Large intestine (tissue), 3 donors: ENCODE data around the gene PHLDA3. TPM values are rescaled to one million over a fixed set of nuclear protein-coding genes. Genes with fewer than 3 reads are reported as not detected.
A peak's percentile ranks its signal among the peaks of the same experiment; 100 is the strongest.
"Not testable (repeated sequence)": the region's sequence is repeated elsewhere in the genome, so short reads cannot be mapped to it uniquely, and the experiment has no call there.

Experiments used
- DNase-seq, 2 donors: peaks; one replicate each; pipeline versions ENCODE4 v3.0.0 to v3.0.0-alpha.2; 2013
- H3K27ac ChIP-seq: one replicate; pipeline ENCODE4 v1.5.1; 2013; ENCODE audit warnings: low read length
- H3K27me3 ChIP-seq: 2 replicates; pipeline ENCODE4 v1.6.1; 2013; ENCODE audit warnings: low read length; ENCODE audit not compliant: control insufficient read depth, insufficient read depth
- H3K36me3 ChIP-seq: 2 replicates; pipeline ENCODE4 v1.6.1; 2013; ENCODE audit warnings: low read length; ENCODE audit not compliant: control insufficient read depth, insufficient read depth
- H3K4me1 ChIP-seq: one replicate; pipeline ENCODE4 v1.6.1; 2013; ENCODE audit warnings: low read length; ENCODE audit not compliant: control insufficient read depth, insufficient read depth
- H3K4me3 ChIP-seq: one replicate; pipeline ENCODE4 v1.5.1; 2013; ENCODE audit warnings: low read length
- H3K9me3 ChIP-seq: one replicate; pipeline ENCODE4 v1.6.1; 2013; ENCODE audit warnings: mild to moderate bottlenecking, low read depth, low read length, moderate library complexity; ENCODE audit not compliant: control insufficient read depth
- WGBS: methylation state at CpG from one replicate; pipeline ENCODE4 v1.1.5; 2013; ENCODE audit warnings: low lambda C conversion rate; ENCODE audit not compliant: insufficient coverage; 5-methylcytosine and 5-hydroxymethylcytosine counted together
- polyA plus RNA-seq: library from polyadenylated mRNA; unstranded; fragments of 120-200 nt; gene quantifications from one replicate; pipeline ENCODE4 v1.2.1, GENCODE V29; 2013

The PHLDA3 gene
- polyA plus RNA-seq, 1 donor, result 9.0 TPM

DNA sequence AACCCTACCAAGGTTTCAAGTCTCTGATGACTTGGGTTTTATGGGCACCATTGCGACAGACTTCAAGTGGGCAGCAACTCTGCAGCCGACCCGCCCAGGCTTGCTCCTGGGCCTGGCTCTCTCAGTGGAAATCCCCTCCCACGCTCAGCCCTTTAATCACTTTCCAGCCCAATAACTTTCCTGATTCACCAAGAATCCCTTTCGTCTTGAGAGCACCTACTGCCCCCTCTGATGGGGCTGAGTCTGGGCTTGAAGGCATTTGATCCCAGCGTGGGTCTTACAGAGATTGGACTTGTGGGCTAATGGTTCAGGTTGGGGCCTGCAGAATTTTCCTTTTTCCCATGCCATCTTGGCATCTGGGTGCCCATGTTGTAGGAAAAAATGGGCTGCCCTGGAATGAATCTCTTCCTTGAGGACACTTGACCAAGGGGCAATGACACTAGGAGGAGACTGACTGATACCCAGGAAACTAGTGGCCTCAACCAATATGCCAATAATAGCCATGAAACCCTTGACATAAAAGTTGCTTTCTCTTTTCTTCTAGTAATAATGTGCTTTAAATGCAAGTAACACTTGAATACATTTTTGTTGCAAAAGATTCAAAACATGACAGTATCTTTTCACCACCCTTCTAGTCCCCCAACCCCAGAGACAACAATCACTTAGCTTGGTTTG, 7.8 kb upstream of the PHLDA3 start:
- WGBS, result no CpG with 5 or more reads among the region's 6 CpGs
- no peaks in the 10 kb centered on the region for H3K9me3 ChIP-seq
- H3K36me3 ChIP-seq, result no peaks in the 10 kb centered on the region
- no peak overlapping the region for H3K27ac ChIP-seq
- DNase-seq, result peak in 1 of 2 donors; percentile 50
- H3K27me3 ChIP-seq, result peaks cover 11% of the 10 kb centered on the region
- no peak overlapping the region for H3K4me3 ChIP-seq
- peaks cover 29% of the 10 kb centered on the region for H3K4me1 ChIP-seq

DNA sequence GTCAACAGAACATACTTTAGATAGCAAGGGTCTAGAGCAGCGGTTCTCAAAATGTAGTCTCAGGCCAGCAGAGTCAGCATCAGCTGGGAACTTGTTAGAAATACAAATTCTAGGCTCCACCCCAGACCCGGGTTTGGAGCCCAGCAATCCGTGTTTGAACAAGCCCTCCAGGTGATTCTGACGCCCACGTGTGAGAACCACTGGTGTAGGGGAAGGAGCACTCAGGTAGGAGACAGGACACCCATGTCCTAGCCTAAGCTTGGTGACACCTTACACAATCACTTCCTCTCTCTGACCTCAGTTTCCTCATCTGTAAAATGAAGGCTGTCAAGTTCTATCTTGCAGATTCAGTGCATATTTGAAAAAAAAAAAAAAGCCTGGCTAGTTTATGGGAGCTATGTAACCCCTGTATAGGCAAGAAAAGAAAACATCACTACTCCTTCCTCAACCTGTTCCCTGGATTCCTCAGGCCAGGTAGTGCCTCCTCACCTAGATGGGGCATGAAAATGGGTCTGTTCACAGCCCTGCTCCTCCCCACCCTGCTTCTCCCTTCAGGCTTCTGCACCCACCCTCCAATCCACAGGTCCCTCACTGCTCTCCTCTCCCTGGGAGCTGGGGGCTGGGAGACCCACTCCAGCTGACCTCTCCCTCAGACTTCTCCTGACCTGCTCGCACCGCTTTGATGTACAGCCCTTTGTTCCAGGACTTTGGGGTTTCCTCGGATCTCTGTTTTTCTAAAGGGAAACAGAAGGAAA, 7.1 kb upstream of the PHLDA3 start:
- H3K36me3 ChIP-seq, result no peaks in the 10 kb centered on the region
- no peak for DNase-seq
- H3K4me3 ChIP-seq, result no peak overlapping the region
- H3K9me3 ChIP-seq, result no peaks in the 10 kb centered on the region
- WGBS, result no CpG with 5 or more reads among the region's 8 CpGs
- H3K4me1 ChIP-seq, result peaks cover 22% of the 10 kb centered on the region
- peaks cover 4% of the 10 kb centered on the region for H3K27me3 ChIP-seq
- H3K27ac ChIP-seq, result no peak overlapping the region

DNA sequence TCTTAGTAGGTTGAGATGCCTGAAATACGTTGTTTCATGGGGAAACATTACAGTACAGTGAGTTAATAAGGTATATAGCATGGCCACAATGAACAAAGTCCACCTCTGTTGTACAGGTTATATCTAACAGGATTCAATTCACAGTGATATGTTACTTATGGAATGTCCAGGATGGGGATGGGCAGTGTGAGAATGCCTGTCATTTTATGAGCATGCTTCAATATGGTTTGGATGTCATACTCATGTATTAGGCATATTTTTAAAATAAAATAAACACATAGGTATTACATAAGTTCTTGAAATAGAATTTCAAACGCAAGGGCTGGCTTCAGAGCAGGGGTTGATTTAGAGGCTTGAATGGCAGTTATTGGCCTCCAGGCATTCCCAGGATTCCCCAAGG, 6.1 kb upstream of the PHLDA3 start:
- H3K27ac ChIP-seq, result peak overlapping the region; percentile 48

DNA sequence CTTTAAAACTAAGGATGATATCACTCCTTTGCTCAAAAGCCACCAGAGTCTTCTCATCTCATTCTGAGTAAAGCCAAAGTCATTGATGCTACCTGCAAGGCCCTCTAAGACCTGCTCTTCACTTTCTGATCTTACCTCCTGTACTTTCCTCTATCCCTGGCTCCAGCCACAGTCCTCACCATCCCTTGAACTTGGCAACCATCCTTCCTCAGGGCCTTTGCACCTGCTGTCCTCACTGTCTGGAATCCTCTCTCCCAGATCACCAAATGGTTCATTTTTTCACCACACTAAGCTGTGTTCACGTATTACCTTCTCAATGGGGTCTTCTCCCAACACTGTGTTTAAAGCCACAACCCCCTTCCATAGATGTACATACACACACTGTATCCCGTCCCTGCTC, 4.3 kb upstream of the PHLDA3 start:
- no peak overlapping the region for H3K27ac ChIP-seq
- no peaks in the 10 kb centered on the region for H3K36me3 ChIP-seq
- H3K4me1 ChIP-seq, result peaks cover 17% of the 10 kb centered on the region
- H3K4me3 ChIP-seq, result no peak overlapping the region
- no peak for DNase-seq
- no peaks in the 10 kb centered on the region for H3K9me3 ChIP-seq
- peaks cover 16% of the 10 kb centered on the region for H3K27me3 ChIP-seq
- WGBS, result 90% methylated on average over 2 of the region's 2 CpGs

More for the DNA sequence above, 6.1 kb upstream of the PHLDA3 start:
- peak; percentile 75 to 83 for DNase-seq
- H3K4me3 ChIP-seq, result no peak overlapping the region
- WGBS, result no CpG with 5 or more reads among the region's 2 CpGs
- H3K36me3 ChIP-seq, result no peaks in the 10 kb centered on the region
- no peaks in the 10 kb centered on the region for H3K9me3 ChIP-seq
- H3K4me1 ChIP-seq, result peaks cover 14% of the 10 kb centered on the region
- peaks cover 5% of the 10 kb centered on the region for H3K27me3 ChIP-seq

DNA sequence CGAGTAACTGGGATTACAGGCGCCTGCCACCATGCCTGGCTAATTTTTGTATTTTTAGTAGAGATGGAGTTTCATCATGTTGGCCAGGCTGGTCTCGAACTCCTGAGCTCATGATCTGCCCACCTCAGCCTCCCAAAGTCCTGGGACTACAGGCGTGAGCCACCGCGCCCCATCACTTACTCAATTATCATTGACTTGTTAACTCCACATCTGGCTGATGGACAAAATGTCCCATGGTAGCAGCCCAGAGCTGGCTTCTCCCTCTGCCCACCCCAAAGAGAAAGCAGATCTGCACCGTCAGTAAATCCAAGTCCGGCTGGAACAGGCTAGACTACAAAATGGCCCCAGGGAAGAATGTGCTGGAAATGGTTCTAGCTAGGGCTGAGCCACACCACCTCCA, 3.3 kb upstream of the PHLDA3 start:
- no CpG with 5 or more reads among the region's 8 CpGs for WGBS
- not testable (repeated sequence) for H3K36me3 ChIP-seq, H3K4me3 ChIP-seq, H3K9me3 ChIP-seq, DNase-seq, H3K27ac ChIP-seq
- peaks cover 24% of the 10 kb centered on the region for H3K4me1 ChIP-seq
- peaks cover 23% of the 10 kb centered on the region for H3K27me3 ChIP-seq

DNA sequence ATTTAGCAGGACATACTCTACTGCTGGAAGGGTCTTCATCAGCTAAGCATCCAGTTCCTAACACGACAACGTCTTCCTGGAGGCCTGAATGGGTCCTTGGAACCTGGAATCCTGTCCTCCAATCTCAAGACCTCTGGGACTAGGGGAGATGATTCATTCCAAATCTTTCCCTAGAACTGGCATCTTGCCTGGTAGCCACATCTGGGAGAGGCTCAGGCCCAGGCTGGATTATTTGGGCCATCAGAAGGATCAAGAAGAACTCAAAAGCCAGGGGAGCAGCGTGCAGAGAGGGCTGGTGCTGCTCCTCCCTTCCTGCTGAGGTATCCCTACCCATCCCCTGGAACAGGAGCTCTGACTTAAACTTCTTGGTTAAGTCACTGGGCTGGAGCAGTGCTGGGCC, 2.8 kb upstream of the PHLDA3 start:
- Histone ChIP-seq H3K27ac (no peak overlapping the region), H3K36me3 (no peaks in the 10 kb centered on the region), H3K27me3 (peaks cover 23% of the 10 kb centered on the region), H3K4me3 (no peak overlapping the region), H3K9me3 (no peaks in the 10 kb centered on the region), H3K4me1 (peaks cover 24% of the 10 kb centered on the region)
- WGBS, result no CpG with 5 or more reads among the region's 3 CpGs
- DNase-seq, result no peak

DNA sequence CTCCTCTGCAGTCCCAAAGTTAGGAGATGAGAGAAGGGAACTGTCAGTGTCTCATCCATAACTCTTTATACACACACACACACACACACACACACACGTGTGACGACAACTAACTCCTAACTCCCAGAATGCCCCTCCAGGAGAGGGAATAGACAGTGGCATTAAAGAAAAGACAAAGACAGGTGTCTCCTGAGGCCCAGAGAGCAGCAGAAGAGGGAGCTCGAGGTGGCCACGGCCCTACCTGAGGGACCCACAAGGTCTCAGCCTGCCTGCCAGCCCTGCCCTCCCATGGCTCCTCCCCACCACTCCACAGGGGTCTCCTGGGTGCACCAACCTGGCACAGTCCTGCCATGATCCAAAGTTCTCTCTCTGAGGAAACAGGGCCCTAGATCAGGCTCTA, 1.6 kb upstream of the PHLDA3 start:
- no CpG with 5 or more reads among the region's 4 CpGs for WGBS

DNA sequence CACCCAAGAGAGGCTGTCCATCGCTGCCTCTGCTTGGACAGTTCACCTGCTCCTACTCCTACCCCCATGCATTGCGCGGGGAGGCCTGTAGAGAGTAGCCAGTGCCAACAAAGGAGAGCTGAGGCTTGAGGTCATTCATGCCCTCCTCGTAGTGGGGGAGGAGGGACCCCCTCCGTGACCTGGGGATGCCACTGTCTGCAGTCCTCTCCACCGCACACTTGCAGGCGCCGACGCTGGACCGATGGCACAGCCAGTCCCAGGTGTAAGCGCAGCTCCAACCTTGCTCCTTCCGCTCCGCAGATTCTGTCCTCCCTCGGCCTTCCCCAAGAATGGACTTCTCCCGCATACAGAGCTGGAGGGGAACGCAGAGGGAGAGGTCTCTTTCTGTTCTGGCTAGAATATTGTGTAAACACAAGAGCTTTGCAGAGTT, 672 bp upstream of the PHLDA3 start:
- WGBS, result no CpG with 5 or more reads among the region's 16 CpGs
- peaks cover 12% of the 10 kb centered on the region for H3K4me1 ChIP-seq

More for the DNA sequence above, 1.6 kb upstream of the PHLDA3 start:
- Histone ChIP-seq H3K9me3 (no peaks in the 10 kb centered on the region), H3K27ac (no peak overlapping the region), H3K27me3 (peaks cover 23% of the 10 kb centered on the region), H3K4me3 (no peak overlapping the region), H3K4me1 (peaks cover 17% of the 10 kb centered on the region), H3K36me3 (peaks cover 2% of the 10 kb centered on the region)
- no peak for DNase-seq

DNA sequence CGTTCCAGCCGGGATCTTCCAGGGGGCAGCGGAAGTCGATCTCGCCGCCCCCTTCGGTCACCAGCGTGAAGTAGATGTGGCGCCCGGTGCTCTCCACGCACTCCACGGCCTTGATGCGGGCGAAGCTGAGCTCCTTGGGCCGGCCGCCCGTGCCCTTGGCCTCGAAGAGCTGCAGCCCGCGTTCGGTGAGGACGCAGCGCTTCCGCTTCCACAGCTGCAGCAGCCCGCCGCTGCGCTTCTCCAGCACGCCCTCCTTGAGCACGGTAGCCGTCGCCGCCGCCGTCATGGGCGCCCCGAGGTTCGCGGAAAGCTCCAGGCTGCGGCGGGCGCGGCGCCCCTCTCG, 516 bp downstream of the PHLDA3 start:
- Histone ChIP-seq H3K36me3 (peaks cover 8% of the 10 kb centered on the region), H3K4me1 (peaks cover 12% of the 10 kb centered on the region), H3K4me3 (peak overlapping the region; percentile 55), H3K27me3 (peaks cover 23% of the 10 kb centered on the region), H3K27ac (peak overlapping the region; percentile 51), H3K9me3 (no peaks in the 10 kb centered on the region)
- peak in 1 of 2 donors; percentile 61 for DNase-seq
- WGBS, result no CpG with 5 or more reads among the region's 44 CpGs

More for the DNA sequence above, 672 bp upstream of the PHLDA3 start:
- H3K27me3 ChIP-seq, result peaks cover 23% of the 10 kb centered on the region
- peak overlapping the region; percentile 55 for H3K4me3 ChIP-seq
- DNase-seq, result no peak
- peaks cover 8% of the 10 kb centered on the region for H3K36me3 ChIP-seq
- no peaks in the 10 kb centered on the region for H3K9me3 ChIP-seq
- peak overlapping the region; percentile 11 for H3K27ac ChIP-seq

DNA sequence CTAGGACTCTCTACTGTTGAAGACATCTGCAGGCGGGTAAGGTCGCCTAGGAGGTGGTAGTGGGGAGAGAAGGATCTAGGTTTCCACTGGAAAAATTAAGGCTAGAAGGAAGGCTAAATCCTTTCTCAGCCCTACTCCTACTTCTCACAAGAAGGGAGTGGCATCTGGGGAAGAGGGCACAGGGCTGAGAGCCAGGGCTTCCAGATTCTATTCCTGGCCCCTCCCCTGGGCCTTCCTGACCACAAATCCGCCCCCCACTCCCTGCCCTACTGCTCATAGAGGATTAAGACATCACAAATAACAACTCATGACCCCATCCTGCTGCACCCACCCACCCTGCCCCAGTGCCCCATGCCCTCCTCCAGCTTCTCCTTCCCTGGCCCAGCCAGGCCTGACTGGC, 2.5 kb downstream of the PHLDA3 start:
- WGBS, result no CpG with 5 or more reads among the region's 3 CpGs
- Histone ChIP-seq H3K9me3 (no peaks in the 10 kb centered on the region), H3K27me3 (peaks cover 23% of the 10 kb centered on the region), H3K27ac (no peak overlapping the region), H3K4me3 (no peak overlapping the region), H3K36me3 (peaks cover 8% of the 10 kb centered on the region), H3K4me1 (peaks cover 20% of the 10 kb centered on the region)
- no peak for DNase-seq
